Right lobe of liver (tissue), 4 donors: Measurements from ENCODE around the gene SOX12.

Experiments
- POLR2A ChIP-seq: fragments of 450-650 bp; IDR thresholded peaks from one replicate; pipeline ENCODE4 v1.6.1; 2017; ENCODE audit warnings: antibody characterized with exemption, mild to moderate bottlenecking
- TF ChIP-seq, protein P1 (sequence below), 4 donors: fragments of 200-600 bp in 3 of 4; fragments of 450-650 bp in 1 of 4; IDR thresholded peaks; one replicate each; pipeline versions ENCODE4 v1.5.1 to v1.8.0; 2016 to 2022; ENCODE audit warnings: antibody characterized with exemption in 4 of 4, mild to moderate bottlenecking in 2 of 4
- donor health status: DM: no; HTN: no; CAD: no.
- donor health status: DM: no; HTN: no; CAD: no.
- donor health status: DM: no; HTN: yes; CAD: no.

DNA sequence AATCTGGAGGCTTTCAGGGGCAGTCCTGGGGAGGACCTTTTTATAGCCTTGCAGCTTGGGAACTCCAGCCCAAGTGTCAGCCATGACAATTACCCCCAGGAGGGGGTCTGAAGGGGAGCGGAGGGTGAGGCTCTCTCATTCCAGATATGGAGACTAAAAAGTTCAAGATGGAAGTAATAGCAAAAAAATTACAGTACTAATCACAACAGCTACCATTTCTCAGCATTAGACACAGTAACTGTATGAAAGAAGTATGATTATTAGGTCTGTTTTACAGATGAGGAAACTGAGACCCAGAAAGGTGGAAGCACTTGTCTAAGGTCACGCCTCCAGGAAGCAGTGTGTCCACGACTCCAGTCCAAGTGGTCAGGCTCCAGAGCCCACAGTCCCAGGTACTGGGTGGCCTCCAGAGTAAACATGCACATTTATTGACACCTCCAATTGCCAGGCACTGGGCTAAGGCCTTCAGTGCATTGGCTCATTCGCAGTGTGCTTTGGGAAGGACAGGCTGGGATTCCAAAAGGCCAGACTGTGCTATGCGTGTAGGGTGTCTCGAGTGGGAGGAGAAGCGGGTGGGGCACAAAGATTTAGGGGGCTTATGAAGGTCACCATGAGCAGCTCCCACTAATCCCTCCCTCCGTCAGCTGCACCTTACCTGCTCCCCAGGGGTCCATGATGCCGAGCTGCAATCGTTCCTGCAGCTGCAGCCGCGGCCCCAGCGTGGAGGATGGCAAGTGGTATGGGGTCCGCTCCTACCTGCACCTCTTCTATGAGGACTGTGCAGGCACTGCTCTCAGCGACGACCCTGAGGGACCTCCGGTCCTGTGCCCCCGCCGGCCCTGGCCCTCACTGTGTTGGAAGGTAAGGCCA lies 23.9 kb downstream of the SOX12 start:
- TF ChIP-seq, protein P1, sequence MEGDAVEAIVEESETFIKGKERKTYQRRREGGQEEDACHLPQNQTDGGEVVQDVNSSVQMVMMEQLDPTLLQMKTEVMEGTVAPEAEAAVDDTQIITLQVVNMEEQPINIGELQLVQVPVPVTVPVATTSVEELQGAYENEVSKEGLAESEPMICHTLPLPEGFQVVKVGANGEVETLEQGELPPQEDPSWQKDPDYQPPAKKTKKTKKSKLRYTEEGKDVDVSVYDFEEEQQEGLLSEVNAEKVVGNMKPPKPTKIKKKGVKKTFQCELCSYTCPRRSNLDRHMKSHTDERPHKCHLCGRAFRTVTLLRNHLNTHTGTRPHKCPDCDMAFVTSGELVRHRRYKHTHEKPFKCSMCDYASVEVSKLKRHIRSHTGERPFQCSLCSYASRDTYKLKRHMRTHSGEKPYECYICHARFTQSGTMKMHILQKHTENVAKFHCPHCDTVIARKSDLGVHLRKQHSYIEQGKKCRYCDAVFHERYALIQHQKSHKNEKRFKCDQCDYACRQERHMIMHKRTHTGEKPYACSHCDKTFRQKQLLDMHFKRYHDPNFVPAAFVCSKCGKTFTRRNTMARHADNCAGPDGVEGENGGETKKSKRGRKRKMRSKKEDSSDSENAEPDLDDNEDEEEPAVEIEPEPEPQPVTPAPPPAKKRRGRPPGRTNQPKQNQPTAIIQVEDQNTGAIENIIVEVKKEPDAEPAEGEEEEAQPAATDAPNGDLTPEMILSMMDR (IDR thresholded peaks at IDR 0.05), result no peak
- TF ChIP-seq POLR2A, result no peak
